ENCODE results near the gene MAN1C1. TPM values are rescaled to one million over a fixed set of nuclear protein-coding genes. Genes with fewer than 3 reads are reported as not detected.

The MAN1C1 gene
- total RNA-seq, 1 experiment from 2014 or later, result 16.8 TPM

DNA sequence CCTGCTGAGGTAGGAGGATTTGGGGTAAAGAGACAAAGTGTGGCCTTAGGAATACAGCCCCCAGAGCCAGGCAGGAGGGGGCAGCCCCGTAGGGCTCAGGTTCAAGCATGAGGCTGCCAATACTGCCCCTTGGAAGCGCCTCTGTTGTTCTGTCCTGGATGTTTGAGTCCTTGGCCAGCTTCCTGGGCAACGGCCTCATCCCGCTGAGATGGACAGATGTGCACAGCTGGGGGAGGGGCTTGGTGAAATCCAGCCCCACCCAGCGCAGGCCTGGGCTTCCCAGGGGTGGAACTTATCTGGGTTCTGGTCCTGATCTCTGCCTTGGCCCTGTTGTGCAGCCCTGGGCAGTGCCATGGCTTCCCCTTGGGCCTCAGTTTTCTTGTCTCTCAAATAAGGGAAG, 34.8 kb upstream of the MAN1C1 start (continued):
- TF ChIP-seq, protein P1, sequence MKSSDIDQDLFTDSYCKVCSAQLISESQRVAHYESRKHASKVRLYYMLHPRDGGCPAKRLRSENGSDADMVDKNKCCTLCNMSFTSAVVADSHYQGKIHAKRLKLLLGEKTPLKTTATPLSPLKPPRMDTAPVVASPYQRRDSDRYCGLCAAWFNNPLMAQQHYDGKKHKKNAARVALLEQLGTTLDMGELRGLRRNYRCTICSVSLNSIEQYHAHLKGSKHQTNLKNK (CRISPR knock-in tag; IDR thresholded peaks at IDR 0.05), result no peak

DNA sequence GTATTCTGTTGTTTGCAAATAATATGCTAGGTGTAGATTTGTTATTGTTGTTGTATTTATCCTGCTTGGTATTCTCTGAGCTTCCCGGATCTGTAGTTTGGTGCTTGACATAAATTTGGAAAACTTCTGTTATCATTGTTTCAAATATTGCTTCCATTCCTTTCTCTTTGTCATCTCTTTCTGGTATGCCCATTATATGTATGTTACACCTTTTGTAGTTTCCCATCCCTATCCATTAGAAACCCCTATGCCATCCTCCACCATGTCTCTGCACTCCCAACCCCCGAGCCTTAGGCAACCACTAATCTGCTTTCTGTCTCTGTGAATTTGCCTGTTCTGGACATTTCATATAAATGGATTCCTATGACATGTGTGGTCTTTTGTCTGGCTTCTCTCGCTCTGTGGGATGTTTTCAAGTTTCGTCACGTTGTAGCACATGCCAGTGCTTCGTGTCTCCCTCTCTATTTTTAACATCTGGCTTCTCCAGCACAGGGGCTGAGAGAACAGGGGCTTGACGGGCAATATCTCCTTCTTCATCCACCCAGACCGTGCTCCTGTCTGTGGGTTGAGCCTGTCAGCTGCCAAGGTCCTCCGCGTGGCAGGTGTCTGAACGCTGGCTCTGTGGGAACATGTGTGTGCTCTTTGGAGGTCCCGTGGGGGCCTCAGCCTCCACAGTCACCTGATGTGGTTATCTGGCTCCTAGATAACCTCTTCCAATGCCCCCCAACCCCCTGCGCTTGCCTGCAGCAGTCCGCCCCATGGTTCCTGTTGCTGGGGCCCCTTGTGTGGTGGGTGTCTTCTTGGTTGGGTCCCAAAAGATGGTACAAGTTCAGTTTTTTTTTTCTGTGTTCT, 32.8 kb upstream of the MAN1C1 start:
- Mint-ChIP-seq H3K4me3 (no peak overlapping the region), H3K36me3 (peaks cover 2% of the 10 kb centered on the region; the same call in 1 of the 2 replicates), H3K27me3 (ENCODE audit: low read depth) (no peaks in the 10 kb centered on the region; the same call in none of the 2 replicates), H3K9me3 (peaks cover 8% of the 10 kb centered on the region; the same call in 1 of the 2 replicates), H3K4me1 (peaks cover 46% of the 10 kb centered on the region), H3K27ac (no peak overlapping the region)
- ChIA-PET CTCF (interaction anchor here (0.6 to 4.0 kb wide), 2 partner anchors 11 kb away, joined by 3 to 30 read pairs; no protein-coding TSS in a partner anchor), POLR2A (interaction anchor here (0.5 kb wide), 1 partner anchor 943 kb away, joined by 4 read pairs; no protein-coding TSS in a partner anchor)
- no peak for ATAC-seq
- DNase-seq (ENCODE audit: low spot score), result no peak
- TF ChIP-seq PRRX2 (CRISPR knock-in tag; IDR thresholded peaks at IDR 0.05) (no peak), NFYB (CRISPR knock-in tag; conservative IDR thresholded peaks at IDR 0.05; ENCODE audit: low read depth) (no peak), ETV6 (CRISPR knock-in tag; IDR thresholded peaks at IDR 0.05) (no peak), SP1 (CRISPR knock-in tag; conservative IDR thresholded peaks at IDR 0.05) (no peak), CBFB (CRISPR knock-in tag; IDR thresholded peaks at IDR 0.05; ENCODE audit: low read depth) (no peak), TEAD4 (CRISPR knock-in tag; IDR thresholded peaks at IDR 0.05) (no peak), GRHL2 (CRISPR knock-in tag; IDR thresholded peaks at IDR 0.05; ENCODE audit: insufficient replicate concordance, severe bottlenecking) (no peak), GTF2I (CRISPR knock-in tag; conservative IDR thresholded peaks at IDR 0.05) (no peak), ATF1 (CRISPR knock-in tag; IDR thresholded peaks at IDR 0.05) (no peak), ZNF121 (CRISPR knock-in tag; IDR thresholded peaks at IDR 0.05) (no peak), ZNF416 (CRISPR knock-in tag; IDR thresholded peaks at IDR 0.05) (no peak)
- TF ChIP-seq, protein P2, sequence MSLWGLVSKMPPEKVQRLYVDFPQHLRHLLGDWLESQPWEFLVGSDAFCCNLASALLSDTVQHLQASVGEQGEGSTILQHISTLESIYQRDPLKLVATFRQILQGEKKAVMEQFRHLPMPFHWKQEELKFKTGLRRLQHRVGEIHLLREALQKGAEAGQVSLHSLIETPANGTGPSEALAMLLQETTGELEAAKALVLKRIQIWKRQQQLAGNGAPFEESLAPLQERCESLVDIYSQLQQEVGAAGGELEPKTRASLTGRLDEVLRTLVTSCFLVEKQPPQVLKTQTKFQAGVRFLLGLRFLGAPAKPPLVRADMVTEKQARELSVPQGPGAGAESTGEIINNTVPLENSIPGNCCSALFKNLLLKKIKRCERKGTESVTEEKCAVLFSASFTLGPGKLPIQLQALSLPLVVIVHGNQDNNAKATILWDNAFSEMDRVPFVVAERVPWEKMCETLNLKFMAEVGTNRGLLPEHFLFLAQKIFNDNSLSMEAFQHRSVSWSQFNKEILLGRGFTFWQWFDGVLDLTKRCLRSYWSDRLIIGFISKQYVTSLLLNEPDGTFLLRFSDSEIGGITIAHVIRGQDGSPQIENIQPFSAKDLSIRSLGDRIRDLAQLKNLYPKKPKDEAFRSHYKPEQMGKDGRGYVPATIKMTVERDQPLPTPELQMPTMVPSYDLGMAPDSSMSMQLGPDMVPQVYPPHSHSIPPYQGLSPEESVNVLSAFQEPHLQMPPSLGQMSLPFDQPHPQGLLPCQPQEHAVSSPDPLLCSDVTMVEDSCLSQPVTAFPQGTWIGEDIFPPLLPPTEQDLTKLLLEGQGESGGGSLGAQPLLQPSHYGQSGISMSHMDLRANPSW (CRISPR knock-in tag; conservative IDR thresholded peaks at IDR 0.05; ENCODE audit: low read depth), result no peak
- TF ChIP-seq, protein P3, sequence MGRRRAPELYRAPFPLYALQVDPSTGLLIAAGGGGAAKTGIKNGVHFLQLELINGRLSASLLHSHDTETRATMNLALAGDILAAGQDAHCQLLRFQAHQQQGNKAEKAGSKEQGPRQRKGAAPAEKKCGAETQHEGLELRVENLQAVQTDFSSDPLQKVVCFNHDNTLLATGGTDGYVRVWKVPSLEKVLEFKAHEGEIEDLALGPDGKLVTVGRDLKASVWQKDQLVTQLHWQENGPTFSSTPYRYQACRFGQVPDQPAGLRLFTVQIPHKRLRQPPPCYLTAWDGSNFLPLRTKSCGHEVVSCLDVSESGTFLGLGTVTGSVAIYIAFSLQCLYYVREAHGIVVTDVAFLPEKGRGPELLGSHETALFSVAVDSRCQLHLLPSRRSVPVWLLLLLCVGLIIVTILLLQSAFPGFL (CRISPR knock-in tag; IDR thresholded peaks at IDR 0.05; ENCODE audit: borderline replicate concordance), result no peak
- TF ChIP-seq, protein P4, sequence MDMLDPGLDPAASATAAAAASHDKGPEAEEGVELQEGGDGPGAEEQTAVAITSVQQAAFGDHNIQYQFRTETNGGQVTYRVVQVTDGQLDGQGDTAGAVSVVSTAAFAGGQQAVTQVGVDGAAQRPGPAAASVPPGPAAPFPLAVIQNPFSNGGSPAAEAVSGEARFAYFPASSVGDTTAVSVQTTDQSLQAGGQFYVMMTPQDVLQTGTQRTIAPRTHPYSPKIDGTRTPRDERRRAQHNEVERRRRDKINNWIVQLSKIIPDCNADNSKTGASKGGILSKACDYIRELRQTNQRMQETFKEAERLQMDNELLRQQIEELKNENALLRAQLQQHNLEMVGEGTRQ (CRISPR knock-in tag; IDR thresholded peaks at IDR 0.05), result no peak
- TF ChIP-seq, protein P1 (CRISPR knock-in tag; IDR thresholded peaks at IDR 0.05), result no peak

DNA sequence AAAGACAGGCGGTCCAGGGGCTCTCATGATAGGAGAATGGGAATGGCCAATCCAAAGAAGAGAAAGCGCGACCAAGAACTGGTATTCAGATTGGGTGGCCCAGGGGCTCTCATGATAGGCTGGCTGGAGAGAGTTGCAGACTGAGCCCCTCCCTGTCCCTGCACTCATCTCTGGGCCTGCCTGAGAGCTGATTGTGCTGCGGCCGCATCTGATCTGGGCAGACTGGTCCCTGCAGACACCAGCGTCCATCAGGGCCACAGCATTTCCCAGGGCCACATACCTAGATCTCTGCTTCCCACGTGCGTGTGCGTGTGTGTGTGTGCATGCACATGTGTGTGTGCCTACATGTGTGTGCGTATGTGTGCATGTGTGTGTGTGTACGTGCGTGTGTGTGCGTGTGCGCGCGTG, 30.4 kb upstream of the MAN1C1 start:
- Mint-ChIP-seq H3K27ac (no peak overlapping the region), H3K4me1 (peaks cover 52% of the 10 kb centered on the region), H3K27me3 (ENCODE audit: low read depth) (no peaks in the 10 kb centered on the region; the same call in 1 of the 2 replicates), H3K9me3 (peaks cover 8% of the 10 kb centered on the region; the same call in 1 of the 2 replicates), H3K36me3 (peaks cover 2% of the 10 kb centered on the region; the same call in 1 of the 2 replicates), H3K4me3 (no peak overlapping the region)
- ChIA-PET CTCF (interaction anchor here (1.0 to 4.0 kb wide), 5 partner anchors 13 to 232 kb away, joined by 3 to 30 read pairs (median 4); no protein-coding TSS in a partner anchor), POLR2A (no interaction called here)
- peak; percentile 95 for ATAC-seq
- TF ChIP-seq, protein P5, sequence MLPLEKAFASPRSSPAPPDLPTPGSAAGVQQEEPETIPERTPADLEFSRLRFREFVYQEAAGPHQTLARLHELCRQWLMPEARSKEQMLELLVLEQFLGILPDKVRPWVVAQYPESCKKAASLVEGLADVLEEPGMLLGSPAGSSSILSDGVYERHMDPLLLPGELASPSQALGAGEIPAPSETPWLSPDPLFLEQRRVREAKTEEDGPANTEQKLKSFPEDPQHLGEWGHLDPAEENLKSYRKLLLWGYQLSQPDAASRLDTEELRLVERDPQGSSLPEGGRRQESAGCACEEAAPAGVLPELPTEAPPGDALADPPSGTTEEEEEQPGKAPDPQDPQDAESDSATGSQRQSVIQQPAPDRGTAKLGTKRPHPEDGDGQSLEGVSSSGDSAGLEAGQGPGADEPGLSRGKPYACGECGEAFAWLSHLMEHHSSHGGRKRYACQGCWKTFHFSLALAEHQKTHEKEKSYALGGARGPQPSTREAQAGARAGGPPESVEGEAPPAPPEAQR (CRISPR knock-in tag; IDR thresholded peaks at IDR 0.05), result no peak
- no peak for TF ChIP-seq NFATC4 (CRISPR knock-in tag; IDR thresholded peaks at IDR 0.05)
- no peak for TF ChIP-seq PRRX2 (CRISPR knock-in tag; IDR thresholded peaks at IDR 0.05)
- DNase-seq (ENCODE audit: low spot score), result peak; percentile 67

Measured in WTC11 (cell line).